Aorta (tissue), 5 donors: Measurements from ENCODE around the gene POU2AF2. TPM values are rescaled to one million over a fixed set of nuclear protein-coding genes. Genes with fewer than 3 reads are reported as not detected.

Experiments used
- ATAC-seq: fragments of 200-7000 bp; cut with Tn5 transposase; one replicate; pipeline ENCODE4 v1.9.1; 2022; ENCODE audit warnings: moderate library complexity; ENCODE audit not compliant: low FRiP score
- DNase-seq, 2 donors: peaks; one replicate each; pipeline ENCODE4 v3.0.0-alpha.2; 2020
- H3K27ac ChIP-seq, 2 donors: one replicate each; pipeline ENCODE4 v1.5.1; 2013; ENCODE audit warnings: low read length in 2 of 2, mild to moderate bottlenecking in 2 of 2, moderate library complexity in 2 of 2, control low read depth in 1 of 2, inconsistent platforms in 1 of 2, low read depth in 1 of 2
- H3K27me3 ChIP-seq, 2 donors: one replicate each; pipeline ENCODE4 v1.6.1; 2013; ENCODE audit warnings: control low read depth in 1 of 2, low read length in 1 of 2, mild to moderate bottlenecking in 1 of 2, moderate library complexity in 1 of 2; ENCODE audit not compliant: insufficient read depth in 2 of 2, control insufficient read depth in 1 of 2
- H3K36me3 ChIP-seq, 2 donors: one replicate each; pipeline ENCODE4 v1.6.1; 2013; ENCODE audit warnings: control low read depth in 1 of 2, low read length in 1 of 2, mild to moderate bottlenecking in 1 of 2; ENCODE audit not compliant: insufficient read depth in 2 of 2, control insufficient read depth in 1 of 2
- H3K4me1 ChIP-seq, 2 donors: one replicate each; pipeline ENCODE4 v1.6.1; 2013; ENCODE audit warnings: low read length in 2 of 2, control low read depth in 1 of 2, mild to moderate bottlenecking in 1 of 2, moderate library complexity in 1 of 2; ENCODE audit not compliant: insufficient read depth in 2 of 2, control insufficient read depth in 1 of 2
- H3K4me3 ChIP-seq, 2 donors: one replicate each; pipeline ENCODE4 v1.5.1; 2013; ENCODE audit warnings: low read length in 2 of 2, control low read depth in 1 of 2, mild to moderate bottlenecking in 1 of 2
- H3K9me3 ChIP-seq: one replicate; pipeline ENCODE4 v1.6.1; 2013; ENCODE audit warnings: mild to moderate bottlenecking, low read length; ENCODE audit not compliant: control insufficient read depth
- WGBS, 2 donors: extraction: QIAGEN DNeasy Blood & Tissue Kit; methylation state at CpG; one replicate each; pipeline ENCODE4 v1.1.7; 2013; 5-methylcytosine and 5-hydroxymethylcytosine counted together
- intact Hi-C, 2 donors: fragments of 100-400 bp; cut with DNase I; formaldehyde crosslinking; loops; one replicate each; pipeline versions ENCODE4 v1.14.2 to v1.15.0; 2022
- polyA plus RNA-seq, 2 donors: library from polyadenylated mRNA; stranded (reverse); fragments of 200-250 nt; gene quantifications; one replicate each; pipeline ENCODE4 v1.2.3, GENCODE V29; 2013
- total RNA-seq, 2 donors: library from RNA; stranded (reverse); fragmentation: NEBNext Ultra II Directional; extraction: Animal tissue kit (Norgen Biotek cat#: 25700); gene quantifications; one replicate each; pipeline ENCODE4 v1.2.1, GENCODE V29; 2021
- donor health status: healthy with polysubstance abuse.
- donor health status: Bipolar disorder and iron deficiency.
- donor health status: DM: no; HTN: no; CAD: no.
- donor health status: DM: no; HTN: no; CAD: no.
- donor health status: DM: yes; HTN: yes; CAD: no.

The POU2AF2 gene
- total and polyA plus RNA-seq, 4 donors, result not detected

- H3K27ac ChIP-seq, result peak overlapping the region; percentile 22 to 31
- ATAC-seq (no peak), DNase-seq (no peak)
- 76 to 92% methylated on average over 4 of the region's 4 CpGs for WGBS, 2 donors
- H3K27me3 ChIP-seq, result no peaks in the 10 kb centered on the region
- H3K4me3 ChIP-seq, result no peak overlapping the region
- intact Hi-C loops, result no loop called here
- H3K9me3 ChIP-seq, result no peaks in the 10 kb centered on the region
- H3K4me1 ChIP-seq, result peaks cover 0 to 7% of the 10 kb centered on the region in 2 donors
- no peaks in the 10 kb centered on the region for H3K36me3 ChIP-seq
These were observed 81.3 kb downstream of the POU2AF2 start for GRCh38 chr11:111326824-111327223.

DNA sequence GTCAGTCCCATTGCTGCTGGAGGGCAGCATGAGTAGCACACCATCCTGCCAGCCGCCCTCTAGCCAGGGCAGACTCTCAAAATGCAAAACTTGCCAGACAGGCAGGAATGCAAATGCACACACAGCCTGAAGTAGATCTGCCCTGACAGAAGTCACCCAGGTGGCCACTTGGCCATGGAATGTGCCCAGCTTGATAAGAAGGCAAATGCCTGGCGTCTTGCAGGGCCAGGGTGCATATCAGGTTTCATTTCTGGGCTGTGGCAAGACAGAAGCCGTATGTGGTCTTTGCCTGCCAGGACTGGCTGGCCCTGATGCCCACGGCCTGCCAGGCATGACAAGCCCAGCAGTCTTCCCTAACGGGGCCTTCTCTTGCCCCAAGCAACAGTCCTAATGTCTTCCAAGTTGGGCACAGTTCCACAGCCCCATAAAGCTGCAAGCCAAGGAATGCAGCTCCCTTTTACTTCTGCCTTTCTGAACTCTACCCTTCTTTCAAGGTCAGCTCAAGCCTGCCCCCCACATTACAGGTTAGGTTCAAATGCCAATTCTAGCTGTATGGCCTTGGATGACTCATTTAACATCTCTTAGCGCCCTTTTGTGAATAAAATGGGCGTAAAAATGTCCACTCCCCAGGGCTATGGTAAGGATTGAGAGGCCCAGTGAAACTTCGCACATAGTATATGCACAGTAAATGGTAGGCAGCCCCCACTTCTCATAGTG, 82.5 kb downstream of the POU2AF2 start:
- H3K4me3 ChIP-seq, result no peak overlapping the region
- no peaks in the 10 kb centered on the region for H3K36me3 ChIP-seq
- DNase-seq (peak in 1 of 2 donors; percentile 73), ATAC-seq (peak; percentile 42)
- 31% methylated on average over 8 of the region's 8 CpGs for WGBS, 2 donors
- no peaks in the 10 kb centered on the region for H3K27me3 ChIP-seq
- intact Hi-C loops, result no loop called here
- no peaks in the 10 kb centered on the region for H3K9me3 ChIP-seq
- peaks cover 0 to 7% of the 10 kb centered on the region in 2 donors for H3K4me1 ChIP-seq
- peak overlapping the region; percentile 31 to 62 for H3K27ac ChIP-seq

- peak in 1 of 2 donors; percentile 78 for DNase-seq
- H3K9me3 ChIP-seq, result no peaks in the 10 kb centered on the region
- H3K4me3 ChIP-seq, result no peak overlapping the region
- WGBS, 2 donors, result 26 to 35% methylated on average over 7 of the region's 7 CpGs
- ATAC-seq, result peak; percentile 80
- H3K4me1 ChIP-seq, result peaks cover 0 to 7% of the 10 kb centered on the region in 2 donors
- H3K36me3 ChIP-seq, result no peaks in the 10 kb centered on the region
- peak overlapping the region; percentile 62 to 74 for H3K27ac ChIP-seq
- H3K27me3 ChIP-seq, result no peaks in the 10 kb centered on the region
- intact Hi-C loops, result loop anchor here in 1 of 2 donors (5.0 kb wide), 1 partner anchor 32 kb away; the partner anchor contains the start of gene POU2AF3
These were observed 84.0 kb downstream of the POU2AF2 start for GRCh38 chr11:111329306-111330204.

DNA sequence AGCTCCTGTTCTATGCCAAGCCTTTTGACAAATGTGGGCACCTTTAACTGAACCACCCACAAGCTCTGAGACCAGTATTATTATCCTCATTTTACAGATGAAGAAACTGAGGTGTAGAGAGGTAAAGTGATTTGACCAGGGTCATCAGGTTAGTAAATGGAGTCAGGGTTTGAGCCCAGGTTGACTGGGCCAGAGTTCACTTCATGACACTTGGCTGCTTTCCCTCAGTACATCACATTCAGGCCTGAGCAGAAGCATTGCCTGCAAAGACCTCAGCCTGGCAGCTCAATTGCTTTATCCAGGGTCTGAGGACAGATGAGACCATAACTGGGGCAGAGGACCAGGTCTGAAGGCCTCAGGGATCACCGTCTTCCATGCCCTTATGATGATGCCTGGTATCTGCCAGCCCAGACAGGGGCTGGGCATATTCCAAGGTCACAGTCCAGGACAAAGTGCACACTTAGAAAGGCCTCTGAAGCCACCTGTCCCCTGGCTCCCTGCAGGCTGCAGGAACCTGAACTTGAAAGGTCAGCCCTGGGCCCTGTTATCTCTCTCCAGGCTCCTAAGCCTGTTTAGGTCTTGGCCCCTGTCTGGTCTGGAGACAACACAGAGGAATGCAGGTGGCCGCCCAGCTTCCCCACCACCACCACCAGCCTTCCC, 84.8 kb downstream of the POU2AF2 start:
- Histone ChIP-seq H3K27ac (peak overlapping the region; percentile 62 to 74), H3K4me3 (no peak overlapping the region), H3K27me3 (no peaks in the 10 kb centered on the region), H3K9me3 (no peaks in the 10 kb centered on the region), H3K36me3 (no peaks in the 10 kb centered on the region), H3K4me1 (peaks cover 0 to 7% of the 10 kb centered on the region in 2 donors)
- DNase-seq (no peak), ATAC-seq (no peak)
- intact Hi-C loops, result loop anchor here in 1 of 2 donors (5.0 kb wide), 1 partner anchor 33 kb away; the partner anchor contains the start of gene POU2AF3
- WGBS, 2 donors, result 68 to 75% methylated on average over 2 of the region's 2 CpGs

- Histone ChIP-seq H3K36me3 (no peaks in the 10 kb centered on the region), H3K4me3 (no peak overlapping the region), H3K27ac (peak overlapping the region; percentile 55 to 62), H3K4me1 (peaks cover 0 to 7% of the 10 kb centered on the region in 2 donors), H3K9me3 (no peaks in the 10 kb centered on the region), H3K27me3 (no peaks in the 10 kb centered on the region)
- WGBS, 2 donors, result 20 to 29% methylated on average over 4 of the region's 4 CpGs
- intact Hi-C loops, result loop anchor here in 1 of 2 donors (5.0 kb wide), 1 partner anchor 35 kb away; the partner anchor contains the start of gene POU2AF3
- DNase-seq (peak in 1 of 2 donors; percentile 68), ATAC-seq (no peak)
These were observed 86.4 kb downstream of the POU2AF2 start for GRCh38 chr11:111331711-111332479.

- intact Hi-C loops, result loop anchor here (2.0 to 5.0 kb wide), 2 partner anchors 14 to 38 kb away; partner anchors contain the start of gene POU2AF3 (in 1 of the 2)
- ATAC-seq, result no peak
These were observed 89.3 kb downstream of the POU2AF2 start for GRCh38 chr11:111334532-111335502.

GRCh38 chr11:111335549-111335948, 90.0 kb downstream of the POU2AF2 start:
- H3K27me3 ChIP-seq, result no peaks in the 10 kb centered on the region
- H3K27ac ChIP-seq, result no peak overlapping the region
- H3K4me3 ChIP-seq, result no peak overlapping the region
- intact Hi-C loops, result loop anchor here in 1 of 2 donors (2.0 kb wide), 1 partner anchor 15 kb away; no protein-coding TSS in a partner anchor
- ATAC-seq, result no peak
- no peaks in the 10 kb centered on the region for H3K9me3 ChIP-seq
- H3K36me3 ChIP-seq, result no peaks in the 10 kb centered on the region
- peaks cover 0 to 7% of the 10 kb centered on the region in 2 donors for H3K4me1 ChIP-seq
- DNase-seq, result no peak
- WGBS, 2 donors, result 69 to 79% methylated on average over 6 of the region's 6 CpGs

More at GRCh38 chr11:111334532-111335502, 89.3 kb downstream of the POU2AF2 start:
- Histone ChIP-seq H3K4me3 (no peak overlapping the region), H3K27ac (peak overlapping the region in 1 of 2 donors; percentile 3), H3K4me1 (peaks cover 0 to 7% of the 10 kb centered on the region in 2 donors), H3K9me3 (no peaks in the 10 kb centered on the region), H3K36me3 (no peaks in the 10 kb centered on the region), H3K27me3 (no peaks in the 10 kb centered on the region)
- 53 to 58% methylated on average over 9 of the region's 9 CpGs for WGBS, 2 donors
- no peak for DNase-seq
